ENCODE data around the gene IL12A.

DNA sequence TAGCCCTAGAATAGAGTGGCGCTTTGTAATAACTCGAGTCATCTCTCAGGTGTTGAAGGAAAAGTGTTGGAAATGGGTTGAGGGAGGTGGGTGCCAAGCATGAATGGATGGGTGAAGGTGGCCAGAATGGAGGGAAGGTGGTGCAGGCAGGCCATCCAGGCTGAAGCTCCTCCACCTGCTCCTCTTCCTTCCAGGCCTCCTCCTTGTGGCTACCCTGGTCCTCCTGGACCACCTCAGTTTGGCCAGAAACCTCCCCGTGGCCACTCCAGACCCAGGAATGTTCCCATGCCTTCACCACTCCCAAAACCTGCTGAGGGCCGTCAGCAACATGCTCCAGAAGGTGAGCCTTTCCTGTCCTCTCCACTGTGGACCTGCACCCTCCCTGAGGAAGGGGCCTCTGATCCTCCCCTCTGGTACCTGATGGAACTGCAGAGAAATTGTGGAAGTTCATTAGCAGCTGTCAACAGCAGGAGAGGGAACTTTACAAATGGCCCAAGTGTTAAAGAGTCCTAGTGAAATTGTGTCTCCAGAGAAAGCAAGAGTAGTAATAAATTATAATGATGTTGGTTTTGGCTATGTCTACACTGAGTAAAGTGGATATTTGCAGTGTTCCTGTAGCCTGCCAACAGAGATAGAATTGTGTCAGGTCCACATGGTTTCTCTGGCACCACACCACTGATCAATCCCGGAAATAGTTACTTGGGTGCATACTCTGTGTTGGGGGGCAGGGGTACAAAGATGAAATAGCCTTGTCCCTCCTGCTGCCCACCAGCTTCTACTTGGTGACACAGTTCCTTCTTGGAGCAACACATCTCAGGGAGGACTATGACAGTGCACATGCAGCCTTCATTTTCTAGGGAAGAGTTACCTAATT, 1.6 kb downstream of the IL12A start:
- TF ChIP-seq, protein P1, sequence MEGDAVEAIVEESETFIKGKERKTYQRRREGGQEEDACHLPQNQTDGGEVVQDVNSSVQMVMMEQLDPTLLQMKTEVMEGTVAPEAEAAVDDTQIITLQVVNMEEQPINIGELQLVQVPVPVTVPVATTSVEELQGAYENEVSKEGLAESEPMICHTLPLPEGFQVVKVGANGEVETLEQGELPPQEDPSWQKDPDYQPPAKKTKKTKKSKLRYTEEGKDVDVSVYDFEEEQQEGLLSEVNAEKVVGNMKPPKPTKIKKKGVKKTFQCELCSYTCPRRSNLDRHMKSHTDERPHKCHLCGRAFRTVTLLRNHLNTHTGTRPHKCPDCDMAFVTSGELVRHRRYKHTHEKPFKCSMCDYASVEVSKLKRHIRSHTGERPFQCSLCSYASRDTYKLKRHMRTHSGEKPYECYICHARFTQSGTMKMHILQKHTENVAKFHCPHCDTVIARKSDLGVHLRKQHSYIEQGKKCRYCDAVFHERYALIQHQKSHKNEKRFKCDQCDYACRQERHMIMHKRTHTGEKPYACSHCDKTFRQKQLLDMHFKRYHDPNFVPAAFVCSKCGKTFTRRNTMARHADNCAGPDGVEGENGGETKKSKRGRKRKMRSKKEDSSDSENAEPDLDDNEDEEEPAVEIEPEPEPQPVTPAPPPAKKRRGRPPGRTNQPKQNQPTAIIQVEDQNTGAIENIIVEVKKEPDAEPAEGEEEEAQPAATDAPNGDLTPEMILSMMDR (IDR thresholded peaks at IDR 0.05): no peak
- no peak for TF ChIP-seq POLR2A (IDR thresholded peaks at IDR 0.05)

Data from testis (tissue), 2 donors.